ENCODE measurements around the gene GJB1.

GJB1 gene

DNA sequence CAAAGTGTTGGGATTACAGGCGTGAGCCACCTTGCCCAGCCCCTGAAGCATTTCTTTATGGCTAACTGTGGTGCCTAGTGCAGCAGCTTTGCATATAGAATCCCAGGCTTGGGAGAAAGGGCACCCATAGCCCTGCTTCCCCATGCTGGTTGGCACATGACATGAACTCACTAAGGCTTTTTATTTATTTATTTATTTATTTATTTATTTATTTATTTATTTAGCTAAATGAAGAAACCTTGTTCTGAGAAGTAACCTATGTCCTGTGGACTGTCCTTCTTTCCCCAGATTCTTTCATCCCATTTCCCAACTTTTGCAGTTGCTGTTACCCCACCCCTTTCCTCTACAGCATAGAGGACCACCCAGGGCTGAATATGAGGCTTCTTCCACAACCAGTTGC is 1.9 kb upstream of the GJB1 start (continued):
- TF ChIP-seq ZNF768 (tag by site-specific recombination; IDR thresholded peaks at IDR 0.05) (no peak), ZNF354C (tag by site-specific recombination; IDR thresholded peaks at IDR 0.05; ENCODE audit: borderline replicate concordance, low read depth) (peak; percentile 69; the same call in 1 of the 2 replicates), ZNF157 (tag by site-specific recombination; IDR thresholded peaks at IDR 0.05) (no peak), ZNF555 (tag by site-specific recombination; conservative IDR thresholded peaks at IDR 0.05) (peak; percentile 66), ZNF629 (tag by site-specific recombination; IDR thresholded peaks at IDR 0.05) (no peak), ZNF202 (tag by site-specific recombination; IDR thresholded peaks at IDR 0.05; ENCODE audit: borderline replicate concordance) (no peak; the same call in 1 of the 2 replicates), ZFP69B (tag by site-specific recombination; IDR thresholded peaks at IDR 0.05) (no peak), ZBTB20 (tag by site-specific recombination; IDR thresholded peaks at IDR 0.05) (no peak), ZNF433 (tag by site-specific recombination; IDR thresholded peaks at IDR 0.05; ENCODE audit: low read depth) (peak; percentile 76), ZNF37A (tag by site-specific recombination; IDR thresholded peaks at IDR 0.05) (no peak), HOXD13 (CRISPR knock-in tag; IDR thresholded peaks at IDR 0.05; ENCODE audit: borderline replicate concordance) (no peak), ZNF791 (tag by site-specific recombination; IDR thresholded peaks at IDR 0.05) (no peak), ZNF747 (tag by site-specific recombination; IDR thresholded peaks at IDR 0.05) (no peak)
- TF ChIP-seq, protein P1, sequence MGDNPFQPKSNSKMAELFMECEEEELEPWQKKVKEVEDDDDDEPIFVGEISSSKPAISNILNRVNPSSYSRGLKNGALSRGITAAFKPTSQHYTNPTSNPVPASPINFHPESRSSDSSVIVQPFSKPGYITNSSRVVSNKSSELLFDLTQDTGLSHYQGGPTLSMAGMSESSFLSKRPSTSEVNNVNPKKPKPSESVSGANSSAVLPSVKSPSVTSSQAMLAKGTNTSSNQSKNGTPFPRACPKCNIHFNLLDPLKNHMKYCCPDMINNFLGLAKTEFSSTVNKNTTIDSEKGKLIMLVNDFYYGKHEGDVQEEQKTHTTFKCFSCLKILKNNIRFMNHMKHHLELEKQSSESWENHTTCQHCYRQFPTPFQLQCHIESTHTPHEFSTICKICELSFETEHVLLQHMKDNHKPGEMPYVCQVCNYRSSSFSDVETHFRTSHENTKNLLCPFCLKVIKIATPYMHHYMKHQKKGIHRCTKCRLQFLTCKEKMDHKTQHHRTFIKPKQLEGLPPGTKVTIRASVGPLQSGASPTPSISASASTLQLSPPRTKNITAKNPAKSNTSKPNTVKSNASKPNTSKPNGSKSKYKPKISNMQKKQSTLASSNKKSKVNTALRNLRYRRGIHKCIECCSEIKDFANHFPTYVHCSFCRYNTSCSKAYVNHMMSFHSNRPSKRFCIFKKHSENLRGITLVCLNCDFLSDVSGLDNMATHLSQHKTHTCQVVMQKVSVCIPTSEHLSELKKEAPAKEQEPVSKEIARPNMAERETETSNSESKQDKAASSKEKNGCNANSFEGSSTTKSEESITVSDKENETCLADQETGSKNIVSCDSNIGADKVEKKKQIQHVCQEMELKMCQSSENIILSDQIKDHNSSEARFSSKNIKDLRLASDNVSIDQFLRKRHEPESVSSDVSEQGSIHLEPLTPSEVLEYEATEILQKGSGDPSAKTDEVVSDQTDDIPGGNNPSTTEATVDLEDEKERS (tag by site-specific recombination; IDR thresholded peaks at IDR 0.05), result no peak
- TF ChIP-seq, protein P2, sequence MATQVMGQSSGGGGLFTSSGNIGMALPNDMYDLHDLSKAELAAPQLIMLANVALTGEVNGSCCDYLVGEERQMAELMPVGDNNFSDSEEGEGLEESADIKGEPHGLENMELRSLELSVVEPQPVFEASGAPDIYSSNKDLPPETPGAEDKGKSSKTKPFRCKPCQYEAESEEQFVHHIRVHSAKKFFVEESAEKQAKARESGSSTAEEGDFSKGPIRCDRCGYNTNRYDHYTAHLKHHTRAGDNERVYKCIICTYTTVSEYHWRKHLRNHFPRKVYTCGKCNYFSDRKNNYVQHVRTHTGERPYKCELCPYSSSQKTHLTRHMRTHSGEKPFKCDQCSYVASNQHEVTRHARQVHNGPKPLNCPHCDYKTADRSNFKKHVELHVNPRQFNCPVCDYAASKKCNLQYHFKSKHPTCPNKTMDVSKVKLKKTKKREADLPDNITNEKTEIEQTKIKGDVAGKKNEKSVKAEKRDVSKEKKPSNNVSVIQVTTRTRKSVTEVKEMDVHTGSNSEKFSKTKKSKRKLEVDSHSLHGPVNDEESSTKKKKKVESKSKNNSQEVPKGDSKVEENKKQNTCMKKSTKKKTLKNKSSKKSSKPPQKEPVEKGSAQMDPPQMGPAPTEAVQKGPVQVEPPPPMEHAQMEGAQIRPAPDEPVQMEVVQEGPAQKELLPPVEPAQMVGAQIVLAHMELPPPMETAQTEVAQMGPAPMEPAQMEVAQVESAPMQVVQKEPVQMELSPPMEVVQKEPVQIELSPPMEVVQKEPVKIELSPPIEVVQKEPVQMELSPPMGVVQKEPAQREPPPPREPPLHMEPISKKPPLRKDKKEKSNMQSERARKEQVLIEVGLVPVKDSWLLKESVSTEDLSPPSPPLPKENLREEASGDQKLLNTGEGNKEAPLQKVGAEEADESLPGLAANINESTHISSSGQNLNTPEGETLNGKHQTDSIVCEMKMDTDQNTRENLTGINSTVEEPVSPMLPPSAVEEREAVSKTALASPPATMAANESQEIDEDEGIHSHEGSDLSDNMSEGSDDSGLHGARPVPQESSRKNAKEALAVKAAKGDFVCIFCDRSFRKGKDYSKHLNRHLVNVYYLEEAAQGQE (tag by site-specific recombination; IDR thresholded peaks at IDR 0.05), result peak; percentile 53; the same call in 1 of the 2 replicates
- TF ChIP-seq, protein P3, sequence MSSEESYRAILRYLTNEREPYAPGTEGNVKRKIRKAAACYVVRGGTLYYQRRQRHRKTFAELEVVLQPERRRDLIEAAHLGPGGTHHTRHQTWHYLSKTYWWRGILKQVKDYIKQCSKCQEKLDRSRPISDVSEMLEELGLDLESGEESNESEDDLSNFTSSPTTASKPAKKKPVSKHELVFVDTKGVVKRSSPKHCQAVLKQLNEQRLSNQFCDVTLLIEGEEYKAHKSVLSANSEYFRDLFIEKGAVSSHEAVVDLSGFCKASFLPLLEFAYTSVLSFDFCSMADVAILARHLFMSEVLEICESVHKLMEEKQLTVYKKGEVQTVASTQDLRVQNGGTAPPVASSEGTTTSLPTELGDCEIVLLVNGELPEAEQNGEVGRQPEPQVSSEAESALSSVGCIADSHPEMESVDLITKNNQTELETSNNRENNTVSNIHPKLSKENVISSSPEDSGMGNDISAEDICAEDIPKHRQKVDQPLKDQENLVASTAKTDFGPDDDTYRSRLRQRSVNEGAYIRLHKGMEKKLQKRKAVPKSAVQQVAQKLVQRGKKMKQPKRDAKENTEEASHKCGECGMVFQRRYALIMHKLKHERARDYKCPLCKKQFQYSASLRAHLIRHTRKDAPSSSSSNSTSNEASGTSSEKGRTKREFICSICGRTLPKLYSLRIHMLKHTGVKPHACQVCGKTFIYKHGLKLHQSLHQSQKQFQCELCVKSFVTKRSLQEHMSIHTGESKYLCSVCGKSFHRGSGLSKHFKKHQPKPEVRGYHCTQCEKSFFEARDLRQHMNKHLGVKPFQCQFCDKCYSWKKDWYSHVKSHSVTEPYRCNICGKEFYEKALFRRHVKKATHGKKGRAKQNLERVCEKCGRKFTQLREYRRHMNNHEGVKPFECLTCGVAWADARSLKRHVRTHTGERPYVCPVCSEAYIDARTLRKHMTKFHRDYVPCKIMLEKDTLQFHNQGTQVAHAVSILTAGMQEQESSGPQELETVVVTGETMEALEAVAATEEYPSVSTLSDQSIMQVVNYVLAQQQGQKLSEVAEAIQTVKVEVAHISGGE (tag by site-specific recombination; conservative IDR thresholded peaks at IDR 0.05; ENCODE audit: low read depth), result peak; percentile 58

DNA sequence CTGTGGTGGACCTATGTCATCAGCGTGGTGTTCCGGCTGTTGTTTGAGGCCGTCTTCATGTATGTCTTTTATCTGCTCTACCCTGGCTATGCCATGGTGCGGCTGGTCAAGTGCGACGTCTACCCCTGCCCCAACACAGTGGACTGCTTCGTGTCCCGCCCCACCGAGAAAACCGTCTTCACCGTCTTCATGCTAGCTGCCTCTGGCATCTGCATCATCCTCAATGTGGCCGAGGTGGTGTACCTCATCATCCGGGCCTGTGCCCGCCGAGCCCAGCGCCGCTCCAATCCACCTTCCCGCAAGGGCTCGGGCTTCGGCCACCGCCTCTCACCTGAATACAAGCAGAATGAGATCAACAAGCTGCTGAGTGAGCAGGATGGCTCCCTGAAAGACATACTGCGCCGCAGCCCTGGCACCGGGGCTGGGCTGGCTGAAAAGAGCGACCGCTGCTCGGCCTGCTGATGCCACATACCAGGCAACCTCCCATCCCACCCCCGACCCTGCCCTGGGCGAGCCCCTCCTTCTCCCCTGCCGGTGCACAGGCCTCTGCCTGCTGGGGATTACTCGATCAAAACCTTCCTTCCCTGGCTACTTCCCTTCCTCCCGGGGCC is 1.2 kb downstream of the GJB1 start:
- CTCF ChIA-PET, result no interaction called here
- H3K9me3 ChIP-seq (ENCODE audit: control insufficient read depth, insufficient read depth, low read depth, low read length), result no peaks in the 10 kb centered on the region
- no peaks in the 10 kb centered on the region; a peak in 1 of 3 replicates for H3K36me3 ChIP-seq (ENCODE audit: control insufficient read depth in 2 of 2, insufficient read depth in 1 of 2, low read length in 2 of 2)
- no peak overlapping the region for H3K27ac ChIP-seq (ENCODE audit: extremely low read depth, low read depth, low read length)
- H3K4me1 ChIP-seq (ENCODE audit: control insufficient read depth, insufficient read depth, low read length), result no peaks in the 10 kb centered on the region
- POLR2A ChIA-PET, result interaction anchor here (0.5 kb wide), 1 partner anchor 52 kb away, joined by 4 read pairs; no protein-coding TSS in a partner anchor
- no peak overlapping the region for H3K4me3 ChIP-seq (ENCODE audit: low read depth, low read length)
- TF ChIP-seq ZNF621 (tag by site-specific recombination; IDR thresholded peaks at IDR 0.05) (no peak), ZNF473 (tag by site-specific recombination; IDR thresholded peaks at IDR 0.05) (no peak), ZNF114 (tag by site-specific recombination; IDR thresholded peaks at IDR 0.05) (no peak), ZNF777 (tag by site-specific recombination; IDR thresholded peaks at IDR 0.05; ENCODE audit: borderline replicate concordance) (no peak), ZNF792 (tag by site-specific recombination; IDR thresholded peaks at IDR 0.05) (no peak)
- TF ChIP-seq, protein P4, sequence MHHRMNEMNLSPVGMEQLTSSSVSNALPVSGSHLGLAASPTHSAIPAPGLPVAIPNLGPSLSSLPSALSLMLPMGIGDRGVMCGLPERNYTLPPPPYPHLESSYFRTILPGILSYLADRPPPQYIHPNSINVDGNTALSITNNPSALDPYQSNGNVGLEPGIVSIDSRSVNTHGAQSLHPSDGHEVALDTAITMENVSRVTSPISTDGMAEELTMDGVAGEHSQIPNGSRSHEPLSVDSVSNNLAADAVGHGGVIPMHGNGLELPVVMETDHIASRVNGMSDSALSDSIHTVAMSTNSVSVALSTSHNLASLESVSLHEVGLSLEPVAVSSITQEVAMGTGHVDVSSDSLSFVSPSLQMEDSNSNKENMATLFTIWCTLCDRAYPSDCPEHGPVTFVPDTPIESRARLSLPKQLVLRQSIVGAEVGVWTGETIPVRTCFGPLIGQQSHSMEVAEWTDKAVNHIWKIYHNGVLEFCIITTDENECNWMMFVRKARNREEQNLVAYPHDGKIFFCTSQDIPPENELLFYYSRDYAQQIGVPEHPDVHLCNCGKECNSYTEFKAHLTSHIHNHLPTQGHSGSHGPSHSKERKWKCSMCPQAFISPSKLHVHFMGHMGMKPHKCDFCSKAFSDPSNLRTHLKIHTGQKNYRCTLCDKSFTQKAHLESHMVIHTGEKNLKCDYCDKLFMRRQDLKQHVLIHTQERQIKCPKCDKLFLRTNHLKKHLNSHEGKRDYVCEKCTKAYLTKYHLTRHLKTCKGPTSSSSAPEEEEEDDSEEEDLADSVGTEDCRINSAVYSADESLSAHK (tag by site-specific recombination; IDR thresholded peaks at IDR 0.05), result no peak
- TF ChIP-seq, protein P5, sequence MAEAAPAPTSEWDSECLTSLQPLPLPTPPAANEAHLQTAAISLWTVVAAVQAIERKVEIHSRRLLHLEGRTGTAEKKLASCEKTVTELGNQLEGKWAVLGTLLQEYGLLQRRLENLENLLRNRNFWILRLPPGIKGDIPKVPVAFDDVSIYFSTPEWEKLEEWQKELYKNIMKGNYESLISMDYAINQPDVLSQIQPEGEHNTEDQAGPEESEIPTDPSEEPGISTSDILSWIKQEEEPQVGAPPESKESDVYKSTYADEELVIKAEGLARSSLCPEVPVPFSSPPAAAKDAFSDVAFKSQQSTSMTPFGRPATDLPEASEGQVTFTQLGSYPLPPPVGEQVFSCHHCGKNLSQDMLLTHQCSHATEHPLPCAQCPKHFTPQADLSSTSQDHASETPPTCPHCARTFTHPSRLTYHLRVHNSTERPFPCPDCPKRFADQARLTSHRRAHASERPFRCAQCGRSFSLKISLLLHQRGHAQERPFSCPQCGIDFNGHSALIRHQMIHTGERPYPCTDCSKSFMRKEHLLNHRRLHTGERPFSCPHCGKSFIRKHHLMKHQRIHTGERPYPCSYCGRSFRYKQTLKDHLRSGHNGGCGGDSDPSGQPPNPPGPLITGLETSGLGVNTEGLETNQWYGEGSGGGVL (tag by site-specific recombination; IDR thresholded peaks at IDR 0.05), result no peak

Data from HEK293 (cell line).